Naive B cell (primary cell): ENCODE measurements around the gene NAT14. TPM values are rescaled to one million over a fixed set of nuclear protein-coding genes. Genes with fewer than 3 reads are reported as not detected.

Source experiments
- ATAC-seq, 2 donors: fragments of 150-1000 bp; cut with Tn5 transposase; 2 replicates each; pipeline ENCODE4 v1.10.0; 2021; ENCODE audit warnings: low read depth in 2 of 2, mild to moderate bottlenecking in 2 of 2, moderate library complexity in 2 of 2
- DNase-seq: peaks from one replicate; pipeline ENCODE4 v3.0.0; 2022
- H3K27ac Mint-ChIP-seq, 6 donors: one replicate each; pipeline ENCODE4 v1.8.0; 2020 to 2022; ENCODE audit warnings: mild to moderate bottlenecking in 6 of 6, mixed read lengths in 6 of 6, moderate library complexity in 5 of 6, inconsistent platforms in 2 of 6
- H3K27me3 Mint-ChIP-seq, 3 donors: one replicate each; pipeline ENCODE4 v1.8.0; 2021 to 2022; ENCODE audit warnings: mixed read lengths in 3 of 3, mild to moderate bottlenecking in 1 of 3
- H3K36me3 Mint-ChIP-seq, 2 donors: one replicate each; pipeline ENCODE4 v1.8.0; 2020 to 2022; ENCODE audit warnings: mixed read lengths in 2 of 2, inconsistent platforms in 1 of 2, mild to moderate bottlenecking in 1 of 2
- H3K4me1 Mint-ChIP-seq, 3 donors: one replicate each; pipeline ENCODE4 v1.8.0; 2020 to 2022; ENCODE audit warnings: mixed read lengths in 3 of 3, inconsistent platforms in 1 of 3, mild to moderate bottlenecking in 1 of 3, moderate library complexity in 1 of 3
- H3K4me3 Mint-ChIP-seq, 8 donors: one replicate each; pipeline ENCODE4 v1.8.0; 2020 to 2022; ENCODE audit warnings: mild to moderate bottlenecking in 8 of 8, mixed read lengths in 8 of 8, moderate library complexity in 8 of 8, inconsistent platforms in 2 of 8
- H3K9me3 Mint-ChIP-seq, 7 donors: one replicate each; pipeline ENCODE4 v1.8.0; 2020 to 2022; ENCODE audit warnings: mixed read lengths in 7 of 7, mild to moderate bottlenecking in 5 of 7, inconsistent platforms in 2 of 7, moderate library complexity in 1 of 7
- polyA plus RNA-seq, 6 donors: library from polyadenylated mRNA; unstranded; fragments of 300-500 nt; fragmentation: Illumina TruSeq; gene quantifications; one replicate each; pipeline ENCODE4 v1.2.3, GENCODE V29; 2021; ENCODE audit warnings: low read depth in 6 of 6

NAT14 gene, protein sequence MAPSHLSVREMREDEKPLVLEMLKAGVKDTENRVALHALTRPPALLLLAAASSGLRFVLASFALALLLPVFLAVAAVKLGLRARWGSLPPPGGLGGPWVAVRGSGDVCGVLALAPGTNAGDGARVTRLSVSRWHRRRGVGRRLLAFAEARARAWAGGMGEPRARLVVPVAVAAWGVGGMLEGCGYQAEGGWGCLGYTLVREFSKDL
- polyA plus RNA-seq: 1 to 10 TPM; 3.4 to 7.5 (median 4.8) TPM

DNA sequence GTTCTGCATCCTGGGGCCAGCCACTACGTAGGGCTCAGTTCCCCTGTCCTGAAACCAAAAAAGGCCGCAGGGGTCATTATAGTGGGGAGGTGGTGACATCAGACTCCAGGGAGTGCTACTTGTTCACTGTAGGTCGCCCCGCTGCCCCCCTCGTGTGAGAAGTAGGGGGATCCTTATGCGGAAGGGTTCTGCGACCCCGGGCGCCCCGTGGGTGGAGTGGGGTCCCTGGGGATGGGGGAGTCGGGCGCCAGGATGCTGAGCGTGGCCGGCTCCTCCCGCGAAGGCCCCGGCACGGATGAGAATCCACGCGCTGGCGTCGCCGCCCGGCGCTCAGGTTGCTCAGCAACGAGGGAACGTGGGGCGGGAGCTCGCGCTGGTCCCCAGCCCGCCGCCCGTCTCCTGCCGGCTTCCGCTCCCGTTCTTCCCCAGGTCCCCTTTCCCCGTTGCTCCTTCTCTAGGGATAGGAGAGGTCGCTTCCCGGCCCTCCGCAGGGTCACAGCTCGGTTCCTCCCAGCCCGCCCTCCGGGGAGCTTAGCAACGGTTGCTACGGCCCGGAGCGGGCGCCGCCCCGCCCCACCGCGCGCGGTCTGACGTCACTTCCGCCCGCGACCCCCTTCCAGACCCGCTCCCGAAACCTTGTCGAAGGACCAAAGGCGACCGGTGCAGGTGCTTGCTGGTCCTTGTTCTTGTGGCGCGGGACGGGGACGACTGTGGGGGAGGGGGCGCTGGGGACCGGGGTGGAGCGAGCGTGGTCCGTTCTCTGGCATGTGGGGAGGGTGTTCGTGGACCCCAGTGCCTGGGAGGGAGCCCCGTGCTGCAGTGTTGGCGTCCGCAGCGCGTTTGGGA lies at the start of gene NAT14:
TSS of gene NAT14 (plus strand) at position 596 of the 846 bp plus-strand sequence. CDS start 521 bp downstream, outside the sequence.
- no peaks in the 10 kb centered on the region for H3K36me3 Mint-ChIP-seq
- H3K4me1 Mint-ChIP-seq: peaks cover 14 to 21% (median 16%) of the 10 kb centered on the region in 3 donors
- peak within 1 kb of the TSS; percentile 68 to 98 (median 91) for H3K27ac Mint-ChIP-seq
- no peaks in the 10 kb centered on the region for H3K9me3 Mint-ChIP-seq
- no peaks in the 10 kb centered on the region for H3K27me3 Mint-ChIP-seq
- peak within 1 kb of the TSS; percentile 62 to 89 (median 84) for H3K4me3 Mint-ChIP-seq
- peak; percentile 77 for DNase-seq
- ATAC-seq: peak; percentile 80 to 82

DNA sequence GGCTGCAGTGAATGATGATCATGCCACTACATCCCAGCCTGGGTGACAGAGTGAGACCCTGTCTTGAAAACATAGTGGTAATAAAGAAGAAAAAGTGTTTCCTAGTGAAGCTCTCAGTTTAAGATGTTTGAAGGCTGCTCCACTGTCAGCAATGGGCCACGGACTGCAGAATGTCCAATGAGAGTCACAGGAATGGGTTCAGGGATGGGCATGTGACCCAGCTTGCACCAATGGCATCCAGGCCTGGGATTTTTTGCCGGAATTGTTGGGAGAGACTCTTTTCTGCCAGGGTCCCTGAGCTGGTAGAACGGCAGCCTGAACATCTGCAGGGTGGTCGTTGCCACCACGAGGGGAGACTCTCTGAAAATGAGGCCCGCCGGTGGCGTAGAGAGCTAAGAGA lies 48.1 kb upstream of the NAT14 start:
- ATAC-seq: no peak
- DNase-seq: no peak
- Mint-ChIP-seq H3K9me3 (peaks cover 0 to 14% (median 4%) of the 10 kb centered on the region in 7 donors), H3K4me3 (peak overlapping the region in 1 of 8 donors; percentile 63), H3K27ac (no peak overlapping the region), H3K27me3 (peaks cover 47 to 66% (median 63%) of the 10 kb centered on the region in 3 donors), H3K36me3 (peaks cover 0 to 25% of the 10 kb centered on the region in 2 donors), H3K4me1 (peaks cover 22% of the 10 kb centered on the region in 3 donors)

DNA sequence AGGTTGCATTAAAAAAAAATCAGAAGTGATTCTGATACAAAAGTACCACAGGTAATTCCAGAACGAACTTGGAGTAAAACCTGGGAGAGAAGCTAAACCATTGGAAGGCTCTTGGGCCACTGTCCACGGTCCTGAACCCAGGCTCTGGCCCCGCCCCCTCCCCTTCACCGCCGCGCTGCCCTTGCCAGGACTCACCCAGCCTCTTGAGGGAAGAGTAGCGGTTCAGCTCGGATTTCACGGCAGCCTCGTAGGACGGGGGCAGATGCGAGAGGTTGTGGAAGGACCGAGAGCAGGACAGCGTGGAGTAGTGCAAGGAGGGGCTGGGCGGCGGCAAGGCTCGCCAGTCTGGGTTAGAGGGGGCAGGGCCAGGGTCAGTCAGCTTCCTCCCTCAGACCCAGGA lies 47.6 kb upstream of the NAT14 start:
- Mint-ChIP-seq H3K27me3 (peaks cover 43 to 66% (median 62%) of the 10 kb centered on the region in 3 donors), H3K36me3 (peaks cover 0 to 25% of the 10 kb centered on the region in 2 donors), H3K27ac (no peak overlapping the region), H3K4me3 (peak overlapping the region in 1 of 8 donors; percentile 63), H3K4me1 (peaks cover 22 to 25% (median 23%) of the 10 kb centered on the region in 3 donors), H3K9me3 (peaks cover 0 to 14% (median 4%) of the 10 kb centered on the region in 7 donors)
- ATAC-seq: no peak
- no peak for DNase-seq

DNA sequence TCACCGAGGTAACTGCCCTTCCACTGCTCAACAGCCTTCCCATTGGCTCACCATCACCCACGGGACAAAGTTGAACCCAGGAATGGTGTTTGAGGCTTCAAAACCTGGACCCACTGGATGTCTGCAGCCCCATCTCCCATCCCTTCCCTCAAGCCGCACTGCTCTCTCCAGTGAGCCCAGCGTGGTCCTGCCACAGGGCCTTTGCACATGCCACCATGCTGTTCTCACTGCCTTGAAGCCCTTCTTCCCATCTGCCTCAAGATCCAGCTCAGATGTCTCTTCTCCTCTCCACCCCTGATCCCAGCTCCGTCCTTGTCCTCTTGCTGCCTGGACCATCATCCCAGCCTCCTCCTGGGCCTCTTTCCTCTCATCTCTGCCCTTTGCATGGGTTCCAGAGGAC lies 45.9 kb upstream of the NAT14 start:
- Mint-ChIP-seq H3K27me3 (peaks cover 47 to 78% (median 73%) of the 10 kb centered on the region in 3 donors), H3K4me3 (no peak overlapping the region), H3K36me3 (peaks cover 0 to 25% of the 10 kb centered on the region in 2 donors), H3K27ac (peak overlapping the region in 1 of 6 donors; percentile 87), H3K9me3 (peaks cover 0 to 14% (median 4%) of the 10 kb centered on the region in 7 donors), H3K4me1 (peaks cover 22 to 32% (median 32%) of the 10 kb centered on the region in 3 donors)
- DNase-seq: no peak
- ATAC-seq: no peak

DNA sequence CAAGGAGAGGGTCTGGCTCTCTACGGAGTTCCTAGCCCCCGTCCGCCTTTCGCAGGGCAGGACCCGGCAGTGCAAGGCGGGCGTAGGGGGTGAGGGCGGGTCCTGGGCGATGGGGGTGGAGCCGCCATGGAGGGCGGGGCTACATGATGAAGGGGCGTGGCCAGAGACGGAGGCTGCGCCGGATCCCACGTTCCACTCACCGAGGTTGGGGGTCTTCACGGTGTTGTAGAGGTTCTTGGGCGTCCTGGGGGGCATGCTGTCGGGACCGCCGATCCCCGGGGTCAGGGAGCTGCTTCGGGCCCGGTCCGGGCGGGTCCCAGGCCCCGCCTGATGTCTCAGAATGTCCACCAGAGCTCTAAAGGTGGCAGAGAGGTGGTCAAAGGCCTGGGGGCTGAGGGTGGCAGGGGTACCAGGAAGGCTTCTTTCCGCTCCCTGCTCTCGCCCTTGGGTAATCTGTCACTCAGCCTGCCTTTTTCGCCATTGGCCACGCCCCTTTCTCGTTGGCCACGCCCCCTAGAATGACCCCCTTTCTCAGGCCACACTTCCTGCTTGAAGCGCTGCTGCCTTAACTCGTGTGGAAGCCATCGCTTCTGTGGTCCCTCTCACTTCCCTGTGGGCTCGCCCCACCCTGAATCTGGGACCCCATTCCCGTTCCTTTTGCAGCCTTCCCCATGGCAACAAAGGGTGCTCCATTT lies 44.4 kb upstream of the NAT14 start:
- Mint-ChIP-seq H3K27me3 (peaks cover 60 to 92% (median 85%) of the 10 kb centered on the region in 3 donors), H3K4me3 (peak overlapping the region in 6 of 8 donors; percentile 34 to 72 (median 64)), H3K9me3 (peaks cover 0 to 14% (median 4%) of the 10 kb centered on the region in 7 donors), H3K4me1 (peaks cover 22 to 35% (median 32%) of the 10 kb centered on the region in 3 donors), H3K36me3 (peaks cover 0 to 25% of the 10 kb centered on the region in 2 donors), H3K27ac (peak overlapping the region in 2 of 6 donors; percentile 10 to 26)
- ATAC-seq: no peak
- DNase-seq: no peak

DNA sequence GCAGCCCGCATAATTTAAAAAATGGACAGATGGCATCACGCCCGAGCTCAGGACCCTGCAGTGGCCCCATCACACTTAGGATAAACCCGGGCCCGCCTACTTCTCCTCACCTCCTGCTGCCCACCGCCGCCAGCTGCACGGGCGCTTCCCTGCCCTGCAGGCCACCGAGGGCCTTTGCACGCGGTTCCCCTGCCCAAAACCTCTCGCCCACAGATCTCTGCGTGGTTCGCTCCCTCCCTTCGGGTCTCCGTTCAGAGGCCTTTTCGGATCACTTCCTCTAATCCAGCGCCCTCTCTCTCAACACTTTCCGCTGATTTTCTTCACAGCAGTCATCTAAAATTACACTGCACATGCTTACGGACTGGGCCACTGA lies 43.7 kb upstream of the NAT14 start:
- H3K36me3 Mint-ChIP-seq: peaks cover 0 to 25% of the 10 kb centered on the region in 2 donors
- H3K4me1 Mint-ChIP-seq: peaks cover 22 to 35% (median 32%) of the 10 kb centered on the region in 3 donors
- peak; percentile 56 to 64 for ATAC-seq
- peak overlapping the region in 3 of 6 donors; percentile 26 to 51 (median 33) for H3K27ac Mint-ChIP-seq
- H3K4me3 Mint-ChIP-seq: peak overlapping the region; percentile 34 to 84 (median 63)
- no peak for DNase-seq
- H3K9me3 Mint-ChIP-seq: peaks cover 0 to 14% (median 4%) of the 10 kb centered on the region in 7 donors
- H3K27me3 Mint-ChIP-seq: peaks cover 65 to 92% (median 91%) of the 10 kb centered on the region in 3 donors

DNA sequence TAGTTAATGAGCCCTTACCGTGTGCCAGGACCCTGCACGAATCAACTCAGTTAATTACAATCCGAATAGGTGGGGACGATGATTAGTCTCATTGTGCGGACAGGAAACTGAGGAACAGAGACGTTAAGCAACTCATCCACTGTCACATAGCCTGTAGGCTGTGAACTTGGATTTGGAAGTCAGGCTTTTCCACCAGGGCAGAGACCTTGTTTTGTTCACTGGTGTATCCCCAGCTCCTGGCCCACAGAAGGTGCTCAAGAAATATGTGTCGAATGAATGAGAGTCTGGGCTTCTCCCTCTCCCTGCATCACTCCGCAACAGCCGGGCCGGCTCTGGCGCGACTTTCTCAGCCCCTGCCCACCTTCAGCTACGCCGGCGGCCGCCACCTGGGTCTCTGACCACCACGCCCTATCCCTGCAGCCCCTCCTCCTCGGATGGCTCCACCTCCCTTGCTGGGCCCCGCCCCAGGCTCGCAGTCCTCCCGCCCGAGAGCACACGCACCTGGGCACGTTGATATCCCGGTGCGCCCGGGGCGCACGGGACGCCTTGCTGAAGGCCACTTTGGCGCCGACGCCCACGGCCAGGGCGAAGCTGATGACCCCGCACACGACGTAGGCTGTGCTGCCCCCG lies 43.2 kb upstream of the NAT14 start:
- peaks cover 0 to 25% of the 10 kb centered on the region in 2 donors for H3K36me3 Mint-ChIP-seq
- ATAC-seq: peak; percentile 17 to 43

DNA sequence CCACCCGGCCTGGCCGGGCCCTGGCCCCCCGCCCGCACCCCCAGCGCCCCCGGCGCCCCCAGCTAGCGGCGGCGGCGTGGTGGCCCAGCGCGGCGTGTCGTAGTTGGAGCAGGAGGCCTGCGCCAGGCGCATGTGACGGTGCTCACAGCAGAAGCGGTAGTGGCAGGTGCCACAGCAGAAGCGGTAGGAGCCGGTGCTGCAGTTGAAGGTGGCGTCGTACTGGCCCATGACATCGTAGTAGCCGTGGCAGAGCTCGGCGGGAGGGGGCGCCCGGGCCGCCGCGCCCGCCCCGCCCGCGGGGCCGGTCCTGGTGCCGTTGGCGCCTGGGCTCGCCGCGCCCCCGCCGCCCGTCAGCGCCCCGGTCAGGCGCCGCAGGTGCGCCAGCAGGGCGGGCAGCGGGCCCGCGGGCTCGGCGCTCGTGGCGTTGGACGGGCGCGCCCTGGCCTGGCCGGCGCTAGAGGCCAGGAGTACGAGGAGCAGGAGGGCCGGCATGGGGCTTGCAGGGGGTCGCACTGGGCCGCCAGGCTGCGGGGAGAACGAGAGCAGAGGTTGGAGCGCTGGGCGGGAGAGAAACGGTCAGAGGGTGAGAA lies 42.5 kb upstream of the NAT14 start:
- Mint-ChIP-seq H3K27me3 (peaks cover 54 to 81% (median 80%) of the 10 kb centered on the region in 3 donors), H3K9me3 (peaks cover 0 to 14% (median 4%) of the 10 kb centered on the region in 7 donors), H3K36me3 (peaks cover 0 to 25% of the 10 kb centered on the region in 2 donors), H3K4me3 (peak overlapping the region in 3 of 8 donors; percentile 61 to 70 (median 70)), H3K4me1 (peaks cover 22 to 33% (median 32%) of the 10 kb centered on the region in 3 donors), H3K27ac (no peak overlapping the region)
- peak; percentile 72 to 81 for ATAC-seq
- DNase-seq: no peak

More for the DNA sequence above, 43.2 kb upstream of the NAT14 start:
- H3K27me3 Mint-ChIP-seq: peaks cover 61 to 88% (median 86%) of the 10 kb centered on the region in 3 donors
- peak overlapping the region; percentile 5 to 84 (median 63) for H3K4me3 Mint-ChIP-seq
- peaks cover 22 to 35% (median 32%) of the 10 kb centered on the region in 3 donors for H3K4me1 Mint-ChIP-seq
- no peak for DNase-seq
- H3K27ac Mint-ChIP-seq: peak overlapping the region in 3 of 6 donors; percentile 18 to 26 (median 21)
- H3K9me3 Mint-ChIP-seq: peaks cover 0 to 14% (median 4%) of the 10 kb centered on the region in 7 donors

DNA sequence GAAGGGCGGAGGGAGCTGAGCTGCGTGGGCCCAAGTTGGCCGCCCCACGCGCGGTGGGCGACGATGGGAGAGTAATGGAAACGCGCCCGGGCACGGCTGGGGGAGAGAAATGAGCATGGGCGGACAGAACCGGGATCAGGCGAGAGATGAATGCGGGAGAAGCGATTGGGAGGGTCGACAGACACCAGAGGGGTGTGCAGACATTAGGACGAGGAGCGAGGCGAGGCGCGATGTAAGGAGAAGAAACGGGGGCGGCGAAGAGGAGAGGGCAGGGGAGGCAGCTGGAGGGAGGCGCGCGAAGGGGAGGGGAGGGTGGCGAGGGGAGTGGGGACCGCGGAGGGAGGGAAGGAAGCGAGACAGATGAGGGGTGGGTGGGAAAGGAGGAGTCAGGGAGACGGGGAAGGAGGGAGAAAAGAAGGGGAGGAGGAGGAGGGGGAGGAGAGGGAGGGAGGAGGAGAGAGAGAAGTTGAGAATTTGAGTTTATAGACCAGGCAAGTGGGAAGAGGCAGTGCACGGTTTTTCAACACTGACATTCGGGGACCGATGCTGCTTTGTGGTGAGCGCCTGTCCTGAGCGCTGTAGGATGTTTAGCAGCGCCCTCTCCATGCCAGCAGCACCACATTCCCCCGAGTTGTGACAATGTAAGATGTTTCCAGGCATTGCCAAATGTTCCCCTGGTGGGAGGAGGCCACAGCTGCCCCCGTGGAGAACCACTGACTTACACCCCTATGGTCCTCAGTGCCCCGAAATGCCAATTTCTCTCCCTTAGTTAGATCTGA lies 41.8 kb upstream of the NAT14 start, which contains the start of gene SHISA7:
TSS of gene SHISA7 (minus strand) at position 256 of the 779 bp plus-strand sequence. CDS start 437 bp downstream, outside the sequence.
- H3K36me3 Mint-ChIP-seq: peaks cover 0 to 25% of the 10 kb centered on the region in 2 donors
- DNase-seq (no peak), ATAC-seq (no peak)
- H3K27ac Mint-ChIP-seq: peak within 1 kb of the TSS in 2 of 6 donors; percentile 27 to 32
- peaks cover 22 to 33% (median 32%) of the 10 kb centered on the region in 3 donors for H3K4me1 Mint-ChIP-seq
- peaks cover 0 to 14% (median 4%) of the 10 kb centered on the region in 7 donors for H3K9me3 Mint-ChIP-seq
- peak within 1 kb of the TSS in 6 of 8 donors; percentile 47 to 70 (median 61) for H3K4me3 Mint-ChIP-seq
- H3K27me3 Mint-ChIP-seq: peaks cover 54 to 76% (median 72%) of the 10 kb centered on the region in 3 donors

DNA sequence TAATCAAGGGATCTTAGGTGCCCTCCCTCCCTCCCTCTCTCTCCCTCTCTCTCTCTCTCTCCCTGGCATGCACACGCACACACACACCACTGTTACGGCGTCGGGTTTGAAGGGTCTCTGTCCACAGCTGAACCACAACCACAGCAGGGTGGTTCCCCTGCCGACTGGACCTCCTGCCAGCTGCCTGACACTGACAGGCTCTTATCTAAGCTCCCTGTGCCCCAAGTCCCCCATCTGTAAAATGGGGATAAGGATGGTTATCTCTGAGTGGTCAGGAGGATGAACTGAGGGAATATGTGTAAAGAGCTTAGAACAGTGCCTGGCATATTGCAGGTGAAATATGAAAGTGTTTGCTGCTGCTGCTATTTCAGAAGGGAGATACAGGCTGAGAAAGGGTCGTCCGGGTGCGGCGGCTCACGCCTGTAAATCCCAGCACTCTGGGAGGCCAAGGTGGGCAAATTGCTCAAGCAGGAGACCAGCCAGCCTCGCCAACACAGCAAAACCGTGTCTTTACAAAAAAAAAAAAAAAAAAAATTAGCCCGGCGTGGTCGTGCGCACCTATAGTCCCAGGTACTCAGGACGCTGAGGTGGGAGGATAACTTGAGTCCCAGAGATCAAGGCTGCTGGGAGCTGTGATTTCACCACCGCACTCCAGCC lies 41.0 kb upstream of the NAT14 start:
- DNase-seq (no peak), ATAC-seq (no peak)
- Mint-ChIP-seq H3K4me1 (peaks cover 22 to 33% (median 32%) of the 10 kb centered on the region in 3 donors), H3K27ac (no peak overlapping the region), H3K36me3 (peaks cover 0 to 23% of the 10 kb centered on the region in 2 donors), H3K4me3 (peak overlapping the region in 4 of 8 donors; percentile 20 to 61 (median 53)), H3K27me3 (peaks cover 51 to 69% (median 65%) of the 10 kb centered on the region in 3 donors), H3K9me3 (peaks cover 0 to 13% (median 4%) of the 10 kb centered on the region in 7 donors)

DNA sequence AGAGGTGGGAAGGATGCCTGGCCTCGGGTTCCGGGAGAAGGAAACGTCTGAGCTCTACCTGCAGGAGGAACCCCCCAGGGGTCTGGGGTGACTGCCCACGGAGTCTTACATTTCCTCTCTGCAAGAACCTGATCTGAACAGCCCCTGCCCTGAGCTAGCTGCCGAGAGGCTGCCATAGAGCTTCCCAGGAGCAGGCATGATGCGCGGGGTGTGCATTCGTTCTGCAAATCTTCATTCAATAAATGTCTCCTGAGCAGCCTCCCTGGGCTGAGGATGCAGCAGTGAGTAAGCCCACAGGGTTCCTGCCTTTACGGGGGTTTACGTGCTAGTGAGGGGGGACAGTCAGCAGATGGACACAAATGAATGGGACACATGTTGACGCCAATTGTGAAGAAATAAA lies 40.3 kb upstream of the NAT14 start:
- Mint-ChIP-seq H3K27ac (peak overlapping the region in 1 of 6 donors; percentile 75), H3K4me3 (peak overlapping the region in 1 of 8 donors; percentile 52), H3K4me1 (peaks cover 18 to 26% (median 25%) of the 10 kb centered on the region in 3 donors), H3K9me3 (peaks cover 0 to 7% (median 2%) of the 10 kb centered on the region in 7 donors), H3K27me3 (peaks cover 44 to 62% (median 58%) of the 10 kb centered on the region in 3 donors), H3K36me3 (peaks cover 0 to 16% of the 10 kb centered on the region in 2 donors)
- DNase-seq: no peak
- ATAC-seq: no peak
